Urothelium cell line (cell line): ENCODE results near the gene COPZ1.

Experiments
- DNase-seq: peaks from one replicate; pipeline ENCODE4 v3.0.0; 2011; ENCODE audit warnings: low spot score, mixed read lengths
- FAIRE-seq: peaks from 2 replicates; lab custom pipeline; 2011; peaks lifted over from hg19 to GRCh38; lab: Jason Lieb, UNC

COPZ1 gene

DNA sequence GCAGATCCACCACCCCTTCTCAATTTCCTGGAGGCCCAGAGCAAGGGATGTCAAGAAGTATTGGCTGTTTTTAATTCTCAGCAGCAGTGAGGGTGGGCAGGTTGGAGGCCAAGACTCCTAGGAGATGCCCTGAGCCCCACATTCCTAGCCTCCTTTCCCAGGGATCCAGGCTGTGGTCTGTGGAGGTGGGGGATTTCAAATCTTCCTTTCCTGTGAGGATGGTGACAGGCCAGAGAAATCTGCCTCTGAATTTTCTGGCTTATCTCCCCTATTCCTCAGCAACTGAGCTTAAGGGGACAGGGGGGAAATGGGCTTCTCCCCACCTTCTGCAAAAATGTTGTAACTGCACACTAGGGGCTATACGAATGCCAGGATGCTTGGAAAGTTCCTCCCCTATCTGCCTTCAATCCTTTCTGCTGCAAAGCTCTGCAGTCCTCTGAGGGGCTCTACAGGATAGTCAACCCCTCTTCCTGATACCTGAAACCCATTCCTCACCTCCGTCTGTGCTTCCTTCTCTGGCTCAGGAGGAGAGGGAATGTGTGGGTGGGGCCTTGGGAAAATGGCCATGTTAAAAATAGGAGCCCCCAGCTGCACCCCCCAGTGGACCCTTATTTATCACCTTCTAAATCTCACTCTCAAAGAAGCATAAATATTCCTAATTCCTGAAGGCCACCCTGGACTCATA, 32.7 kb downstream of the COPZ1 start:
- DNase-seq = no peak

DNA sequence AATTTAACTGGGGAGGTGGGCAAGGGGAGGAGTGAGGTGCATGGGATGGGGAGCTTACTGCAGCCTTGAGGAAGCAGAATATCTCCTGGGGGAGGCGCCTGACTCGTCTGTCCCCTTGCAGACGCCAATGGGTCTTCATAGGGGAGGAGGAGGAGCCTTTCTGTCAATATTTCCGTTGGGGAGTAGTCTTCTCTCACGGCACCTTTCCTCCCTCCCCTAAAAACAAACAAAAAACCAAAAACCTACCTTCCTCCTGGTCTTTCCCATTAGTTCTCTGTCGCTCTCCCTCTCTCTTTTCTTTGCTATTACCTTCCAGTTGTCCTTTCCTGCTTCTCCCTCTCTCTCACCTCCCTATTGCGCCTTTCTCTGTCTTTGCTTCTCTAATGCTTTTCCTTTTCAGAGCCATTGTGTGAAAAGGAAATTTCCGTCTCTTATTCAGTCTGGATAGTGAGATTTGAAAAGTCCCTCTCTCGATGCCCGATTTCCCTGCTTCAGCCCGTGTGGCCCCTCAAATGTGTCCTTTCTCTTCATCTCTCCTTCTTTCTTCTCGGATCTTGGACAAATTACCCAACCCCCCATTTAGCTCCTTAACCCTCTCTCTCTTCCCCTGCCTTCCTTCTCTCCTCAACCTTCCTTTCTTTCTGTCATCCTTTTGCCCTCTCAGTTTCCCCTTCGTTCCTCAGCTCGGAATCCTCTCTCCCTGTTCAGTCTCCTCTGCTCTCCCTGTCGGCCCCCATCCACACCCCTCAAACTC, 33.4 kb downstream of the COPZ1 start:
- DNase-seq (peak; percentile 60), FAIRE-seq (no peak)

More for the DNA sequence above, 32.7 kb downstream of the COPZ1 start:
- no peak for FAIRE-seq

DNA sequence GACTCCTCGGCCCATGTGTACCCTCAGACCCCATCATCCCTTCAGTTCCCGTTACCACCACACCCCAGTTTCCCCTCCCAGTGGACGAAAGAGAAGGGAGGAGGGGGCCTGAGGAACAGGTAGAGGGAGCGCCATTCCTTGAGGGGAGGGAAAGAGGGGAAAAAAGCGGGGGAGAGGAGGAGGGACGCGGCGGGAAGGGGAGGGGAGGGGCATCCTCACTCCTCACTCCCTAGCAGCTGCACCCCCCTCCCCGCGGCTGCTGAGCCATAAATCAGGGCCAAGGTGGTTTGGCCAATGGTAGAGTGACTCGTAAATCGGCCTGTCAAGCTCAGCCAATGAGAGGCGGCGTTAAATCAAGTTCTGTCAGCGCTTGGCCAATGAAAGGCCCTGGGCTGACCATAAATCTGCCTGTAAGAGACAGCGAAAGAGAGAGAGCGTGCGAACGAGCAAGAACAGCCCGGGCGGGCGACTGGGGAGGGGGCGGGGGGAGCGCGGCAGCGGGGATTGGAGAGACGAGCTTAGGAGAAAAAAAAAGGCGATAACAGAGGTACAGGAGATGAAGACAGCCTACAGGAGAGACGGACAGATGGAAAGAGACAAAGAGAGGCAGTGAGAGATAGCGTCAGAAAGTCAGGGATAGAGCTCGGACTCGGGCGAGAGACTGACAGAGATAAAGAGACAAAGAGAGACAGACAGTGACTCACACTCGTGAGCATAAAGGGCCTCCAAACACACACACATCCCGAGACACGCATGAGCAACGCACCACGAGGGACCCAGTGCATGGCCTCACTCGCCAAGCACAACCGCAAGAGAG, 34.2 kb downstream of the COPZ1 start:
- DNase-seq (peak; percentile 97), FAIRE-seq (peak; percentile 56)

DNA sequence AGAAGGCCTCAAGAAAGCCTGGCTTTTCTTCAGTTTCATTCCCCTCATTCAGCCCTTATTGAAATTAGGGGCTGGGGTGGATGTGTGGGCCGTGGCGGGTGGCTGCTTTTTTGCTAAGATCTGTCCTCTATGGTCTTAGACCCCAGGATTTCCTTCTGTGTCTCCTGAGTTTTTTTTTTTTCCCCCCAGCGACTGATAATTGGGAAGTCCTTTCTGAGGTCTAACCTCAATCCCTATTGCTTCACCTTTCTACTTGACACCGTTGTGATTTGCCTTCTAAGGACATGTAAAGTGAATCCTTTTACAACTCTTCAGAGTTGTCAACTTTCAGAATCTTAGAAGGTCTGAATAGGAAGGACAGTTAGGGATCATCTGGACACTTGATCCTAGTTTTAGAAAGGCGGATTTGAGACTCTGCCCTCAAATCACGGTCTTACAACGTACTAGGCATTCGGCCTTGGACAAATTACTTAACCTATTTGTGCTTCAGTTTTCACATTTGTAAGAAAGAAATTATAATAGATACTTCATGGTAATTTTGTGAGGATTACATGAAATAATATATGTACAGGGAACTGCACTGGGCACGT, 34.9 kb downstream of the COPZ1 start:
- no peak for FAIRE-seq

DNA sequence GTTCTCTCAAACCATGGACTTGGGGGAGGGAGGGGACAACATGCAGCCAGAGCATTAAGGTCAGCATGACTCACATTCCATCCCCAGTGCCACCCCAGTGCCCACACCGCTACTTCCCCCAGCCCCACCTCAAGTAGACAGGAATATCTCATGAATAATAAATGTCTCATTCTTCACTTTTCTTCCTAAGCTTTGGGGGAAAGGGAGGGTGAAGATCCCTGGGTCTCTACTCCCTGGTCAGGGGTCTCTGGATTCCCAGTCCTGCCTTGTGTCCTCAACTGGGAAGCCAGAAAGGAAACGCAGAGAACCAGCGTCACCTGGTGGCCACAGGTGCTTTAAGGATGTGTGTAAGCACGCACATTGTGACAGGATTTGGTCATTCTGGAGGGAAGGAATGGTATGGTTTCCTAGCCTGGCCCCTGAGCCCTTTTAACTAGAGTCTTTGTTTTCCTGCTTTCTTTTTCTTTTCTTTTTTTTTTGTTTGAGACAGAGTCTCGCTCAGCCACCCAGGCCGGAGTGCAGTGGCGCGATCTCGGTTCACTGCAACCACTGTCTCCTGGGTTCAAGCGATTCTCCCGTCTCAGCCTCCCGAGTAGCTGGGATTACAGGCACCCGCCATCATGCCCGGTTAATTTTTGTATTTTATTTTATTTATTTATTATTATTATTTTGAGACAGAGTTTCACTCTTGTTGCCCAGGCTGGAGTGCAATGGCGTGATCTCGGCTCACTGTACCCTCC, 36.0 kb downstream of the COPZ1 start:
- DNase-seq = peak; percentile 68
- no peak for FAIRE-seq

More for the DNA sequence above, 34.9 kb downstream of the COPZ1 start:
- no peak for DNase-seq

DNA sequence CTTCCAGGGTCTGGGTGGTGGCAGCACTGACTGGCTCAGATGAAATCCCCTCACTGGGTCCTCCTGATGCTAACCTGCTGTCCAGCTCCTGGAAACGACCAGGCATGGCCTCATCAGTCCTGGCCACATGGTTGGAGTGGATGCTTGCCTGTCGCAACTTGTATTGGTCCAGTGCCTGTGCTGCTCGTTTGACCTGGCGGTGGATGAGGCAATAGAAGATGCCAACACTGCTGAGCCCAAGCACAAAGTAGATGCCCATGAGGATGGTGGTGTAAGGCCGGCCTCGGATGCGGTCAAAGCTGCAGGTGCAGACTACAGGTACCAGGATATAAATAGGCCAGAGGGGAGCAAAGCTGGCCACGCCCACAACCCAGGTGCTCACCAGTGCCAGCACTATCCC, 38.1 kb downstream of the COPZ1 start:
- FAIRE-seq = no peak
- DNase-seq = no peak

DNA sequence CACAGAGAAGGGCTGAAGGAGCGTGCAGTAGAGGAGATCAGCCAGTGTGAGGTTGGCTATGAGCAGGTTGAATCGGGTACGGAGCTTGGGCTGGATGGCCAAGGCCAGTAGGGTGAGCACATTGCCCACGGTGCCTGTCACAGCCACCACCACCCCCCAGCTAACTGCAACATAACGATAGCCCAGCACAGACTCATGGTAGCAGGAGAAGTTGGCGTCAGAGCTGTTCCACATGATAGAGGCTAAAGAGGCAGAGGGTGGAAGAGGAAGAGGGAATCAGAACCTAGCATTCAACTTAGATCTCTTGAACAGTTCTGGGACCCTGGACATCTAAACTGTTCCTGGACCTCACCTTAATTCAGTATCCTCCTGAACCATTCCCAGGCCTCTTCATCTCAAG, 38.7 kb downstream of the COPZ1 start:
- DNase-seq = no peak
- no peak for FAIRE-seq

DNA sequence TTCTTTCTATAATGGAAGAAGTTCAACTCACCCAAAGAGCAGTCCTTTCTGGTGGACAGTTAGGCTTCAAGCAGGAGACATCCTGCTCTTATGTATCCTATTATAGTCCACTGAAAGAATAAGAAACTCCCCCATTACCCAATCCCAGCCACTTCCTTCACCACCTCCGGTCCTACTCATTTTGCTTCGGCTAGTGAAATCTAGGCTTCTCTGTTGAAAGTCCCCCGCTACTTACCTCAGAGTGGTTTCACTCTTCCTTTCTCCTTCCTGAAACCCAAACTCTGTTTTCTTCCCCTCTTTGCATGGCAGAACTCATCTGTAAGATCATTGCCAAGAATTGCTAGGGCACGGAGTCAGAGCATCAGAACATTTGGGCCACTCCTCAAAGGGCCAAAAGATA, 39.5 kb downstream of the COPZ1 start, which contains the start of gene GPR84:
TSS of gene GPR84 (minus strand) at position 74 of the 400 bp plus-strand sequence. CDS start 635 bp downstream, outside the sequence.
- DNase-seq (no peak), FAIRE-seq (no peak)

DNA sequence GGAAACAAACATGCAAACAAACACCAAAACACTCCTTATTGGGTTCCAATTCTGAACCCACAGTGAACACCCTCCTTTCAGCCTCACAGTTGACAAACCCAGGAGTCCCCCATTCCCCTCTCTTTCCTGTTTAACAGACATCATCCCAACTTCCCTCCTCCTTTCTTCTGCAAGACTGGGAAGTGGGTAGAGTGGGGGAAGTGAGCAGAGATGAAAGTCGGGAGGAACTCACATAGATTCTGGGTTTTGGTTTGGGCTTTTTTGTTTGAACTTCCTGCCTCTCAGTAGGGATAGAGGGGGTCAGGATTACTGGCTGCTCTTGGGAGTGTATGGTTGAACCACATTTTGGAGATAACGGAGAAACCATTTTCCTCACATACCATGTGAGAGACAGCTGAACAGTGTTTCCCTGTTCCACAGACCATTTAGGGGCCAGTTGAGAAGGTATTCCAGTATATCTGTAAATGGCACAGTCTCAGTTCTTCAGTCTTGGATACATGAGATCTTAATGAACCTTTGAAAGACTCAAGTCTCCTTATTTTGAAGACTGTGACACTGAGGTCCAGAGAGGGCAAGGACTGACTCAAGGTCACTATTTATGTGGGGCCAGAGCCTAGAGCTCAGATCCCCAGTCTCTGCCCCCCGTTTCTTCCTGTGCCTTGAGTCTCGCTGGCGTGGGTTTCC, 43.2 kb downstream of the COPZ1 start:
- FAIRE-seq = no peak
- DNase-seq = no peak

DNA sequence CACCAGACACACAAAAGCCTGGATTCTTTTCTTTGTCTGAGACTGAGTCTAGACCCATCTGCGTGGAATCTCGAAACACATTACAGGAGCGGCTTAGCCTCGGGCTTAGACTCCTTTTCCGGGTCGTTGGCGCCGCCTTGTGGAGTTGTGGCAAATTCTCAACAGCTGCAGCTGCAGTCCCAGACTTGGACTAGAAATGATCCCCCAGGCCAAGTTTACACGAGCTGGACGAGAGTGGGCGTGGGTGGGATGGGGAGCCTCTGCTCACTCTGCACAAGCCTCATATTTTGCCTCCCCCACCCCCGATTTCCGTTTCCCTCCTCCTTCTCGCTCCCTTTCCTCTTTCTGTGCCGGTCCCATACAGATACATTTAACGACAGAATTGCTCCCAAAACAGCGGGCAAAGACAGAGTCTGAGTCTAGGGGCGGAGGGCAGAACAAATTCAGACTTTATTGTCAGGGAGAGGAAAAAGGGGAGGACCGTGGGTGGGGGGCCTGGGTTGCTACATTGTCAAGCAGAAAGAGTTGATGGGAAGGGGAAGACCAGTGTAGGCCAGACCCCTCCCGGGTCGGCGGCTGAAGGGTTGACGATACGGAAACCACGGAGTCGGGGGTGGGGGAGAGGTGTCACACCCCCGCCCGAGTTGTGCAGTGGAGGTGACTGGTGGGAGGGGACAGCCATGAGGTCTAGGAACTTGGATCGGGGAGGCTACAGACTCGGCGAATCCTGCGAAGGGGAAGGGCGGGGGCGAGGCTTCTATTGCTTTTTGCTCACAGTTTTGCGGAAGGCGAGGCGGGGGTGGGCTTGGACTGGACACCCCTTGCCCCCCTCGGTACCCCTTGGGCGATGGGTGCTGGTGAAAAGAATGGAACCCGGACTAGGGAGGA, 44.0 kb downstream of the COPZ1 start:
- FAIRE-seq (no peak), DNase-seq (peak; percentile 79)

DNA sequence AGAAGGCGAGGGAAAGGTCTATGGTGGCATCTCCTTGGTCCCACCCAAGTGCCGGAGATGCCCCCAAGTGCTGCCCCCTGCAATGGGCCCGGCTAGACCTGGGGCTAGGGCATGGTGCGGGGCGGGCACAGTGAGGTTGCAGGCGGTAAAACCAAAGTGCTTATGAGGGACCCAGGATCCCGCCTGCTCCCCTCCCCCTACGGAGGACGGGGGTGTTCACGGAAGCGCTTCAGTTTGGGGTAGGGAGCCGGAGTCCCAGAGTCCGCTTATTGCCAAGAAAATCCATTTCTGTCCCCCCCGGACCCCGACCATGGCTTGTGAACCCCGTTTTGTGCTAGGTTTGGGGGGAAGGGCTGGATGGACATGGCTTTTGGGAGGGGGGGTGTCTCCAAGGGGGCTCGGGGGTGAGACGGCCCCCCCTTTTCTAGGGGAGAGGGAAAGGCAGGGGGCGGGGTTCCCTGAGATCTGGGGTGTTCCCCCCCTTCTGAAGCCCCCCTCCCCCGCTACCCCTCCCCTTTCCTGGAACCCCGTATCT, 44.7 kb downstream of the COPZ1 start:
- DNase-seq (no peak), FAIRE-seq (no peak)

DNA sequence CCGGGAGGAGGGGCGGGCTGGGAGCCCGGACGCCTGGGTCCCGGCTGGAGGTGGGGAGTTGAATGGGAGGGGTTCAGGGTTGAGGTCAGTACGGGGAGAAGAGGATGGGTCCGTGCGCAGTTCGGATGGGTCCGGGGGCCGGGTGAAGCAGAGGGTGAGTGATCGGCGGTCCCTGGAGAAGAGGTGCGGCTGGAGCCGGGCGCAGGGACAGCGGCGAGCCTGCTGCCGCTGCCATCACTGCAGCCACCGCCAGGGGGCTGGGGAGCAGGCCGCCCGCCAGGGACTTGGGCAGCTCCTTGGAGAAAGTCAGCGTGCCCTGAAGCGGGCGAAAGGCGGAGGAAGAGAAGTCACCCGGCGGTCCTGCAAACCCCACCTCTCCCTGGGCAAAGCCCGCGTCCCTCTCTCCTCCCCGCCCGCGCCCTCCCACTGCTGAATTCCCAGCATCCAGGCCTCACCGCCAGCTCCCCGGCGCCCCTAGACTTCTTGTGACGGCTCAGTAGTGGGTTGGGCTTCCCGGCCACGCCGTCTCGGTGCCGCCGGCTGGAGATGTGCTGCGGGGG, 45.3 kb downstream of the COPZ1 start:
- FAIRE-seq = no peak

DNA sequence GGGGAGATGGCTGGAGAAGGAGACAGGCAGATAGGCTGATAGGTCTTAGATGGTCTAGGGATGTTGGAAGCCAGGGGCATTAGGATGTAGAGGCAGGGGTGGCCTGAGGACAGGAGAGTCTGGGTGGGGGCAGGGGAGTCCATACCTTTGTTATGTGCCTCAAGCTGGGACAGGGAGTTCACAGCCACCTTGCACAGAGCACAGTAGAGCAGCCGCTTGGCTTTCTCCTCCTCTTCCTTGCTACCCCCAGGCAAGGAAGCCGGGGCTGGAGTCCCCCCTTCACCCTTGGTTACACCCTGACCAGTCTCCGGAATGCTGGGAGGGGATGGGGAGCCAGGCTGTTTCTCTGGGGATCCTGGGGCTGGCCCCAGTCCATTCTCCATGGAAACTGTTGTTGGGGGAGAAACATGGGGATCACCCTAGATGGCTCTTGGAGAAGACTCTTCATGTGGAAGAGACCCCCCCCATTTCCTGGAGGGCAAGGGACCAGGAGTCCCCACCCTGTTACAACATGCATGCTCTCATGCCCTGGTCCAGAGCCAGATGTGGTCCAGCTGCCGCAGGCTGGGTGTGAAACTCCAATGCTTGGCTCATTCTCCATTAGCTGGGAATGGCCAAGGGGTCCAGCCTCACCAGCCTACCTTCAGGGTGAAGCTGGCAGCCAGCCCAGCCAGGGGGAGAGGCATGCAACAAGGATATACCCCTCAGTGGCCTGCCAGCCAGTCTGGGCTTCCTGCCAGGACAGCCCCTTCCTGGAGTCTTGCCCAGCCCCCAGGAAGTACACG, 46.6 kb downstream of the COPZ1 start:
- FAIRE-seq = no peak

More for the DNA sequence above, 45.3 kb downstream of the COPZ1 start:
- no peak for DNase-seq

DNA sequence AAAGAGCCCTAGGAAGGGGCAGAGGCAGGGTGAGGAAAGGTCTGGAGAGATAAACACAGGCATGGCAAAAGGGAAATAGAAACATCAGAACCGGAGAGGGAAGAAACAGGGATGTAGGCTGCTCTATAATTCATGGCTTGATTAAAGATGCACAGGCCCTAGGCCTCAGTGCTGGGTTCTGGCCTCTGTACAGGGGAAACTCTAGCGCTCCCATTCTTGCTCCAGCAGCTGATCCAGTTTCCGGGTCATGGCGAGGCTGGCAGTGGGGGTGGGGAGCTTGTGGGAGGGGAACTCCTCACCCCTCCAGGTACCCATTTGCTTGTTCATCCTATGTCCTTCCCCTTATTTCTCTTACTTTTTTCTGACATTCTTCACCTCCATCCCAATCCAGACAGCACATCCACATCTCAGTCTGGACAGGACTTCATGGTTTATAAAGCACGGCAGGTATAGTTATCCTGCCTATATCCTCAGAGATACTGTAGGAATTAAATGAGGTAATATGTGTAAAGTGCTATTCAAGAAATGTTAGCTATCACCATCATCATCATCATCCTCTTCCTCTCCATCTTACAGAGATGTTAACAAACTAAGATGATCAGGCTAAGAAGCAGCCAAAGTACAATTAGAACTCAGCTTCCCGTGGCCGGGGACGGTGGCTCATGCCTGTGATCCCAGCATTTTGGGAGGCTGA, 47.3 kb downstream of the COPZ1 start:
- DNase-seq (no peak), FAIRE-seq (no peak)

More for the DNA sequence above, 46.6 kb downstream of the COPZ1 start:
- DNase-seq = no peak

DNA sequence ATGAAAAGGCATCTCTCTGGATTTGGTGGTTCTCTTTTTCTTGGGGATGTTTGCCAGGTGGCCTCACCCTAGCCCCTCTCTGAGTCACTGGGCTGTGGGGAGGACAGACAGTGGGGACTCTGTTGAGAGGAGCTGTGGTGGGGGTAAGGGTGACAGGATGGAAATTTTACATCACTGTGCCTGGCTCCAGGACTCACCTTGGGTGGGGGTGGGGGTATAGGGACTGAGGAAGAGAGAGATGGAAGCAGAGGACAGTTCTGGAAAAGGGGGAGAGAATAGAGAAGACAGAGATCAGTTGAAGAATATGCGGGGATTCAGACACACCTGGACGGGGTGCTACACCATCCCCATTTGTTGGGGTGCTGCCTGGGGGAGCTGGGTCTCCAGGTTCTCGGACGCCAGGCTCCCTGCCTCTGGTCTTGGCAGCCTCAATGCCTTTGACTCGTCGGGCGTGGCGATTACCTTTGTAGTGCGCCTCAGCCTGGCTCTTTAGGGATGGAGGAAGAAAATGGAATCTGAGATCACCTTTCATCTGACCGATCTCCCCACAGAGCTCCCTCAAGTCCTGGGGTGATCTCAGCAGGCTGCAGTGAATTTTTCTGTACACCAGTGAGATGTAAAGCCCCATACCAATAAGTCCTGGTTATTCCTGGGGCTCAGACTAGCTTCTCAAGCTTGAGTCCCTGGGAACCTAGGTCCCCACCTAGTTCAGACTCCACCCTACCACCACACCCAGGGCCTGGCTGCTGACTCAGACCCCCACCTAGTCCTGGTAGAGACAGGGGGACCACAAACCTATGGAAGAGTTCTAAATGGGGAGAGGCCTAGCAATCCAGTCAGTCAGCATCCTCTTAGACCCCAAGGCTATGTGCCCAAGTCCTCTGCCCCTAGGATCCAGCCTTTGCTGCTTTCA, 49.0 kb downstream of the COPZ1 start:
- DNase-seq (peak; percentile 63), FAIRE-seq (no peak)
